GM19452 (cell line): Measurements from ENCODE around the gene PRRT3.
"Not testable (repeated sequence)": the region's sequence is repeated elsewhere in the genome, so short reads cannot be mapped to it uniquely, and the experiment has no call there.

ENCODE experiments used
- ATAC-seq: cut with Tn5 transposase; IDR thresholded peaks from one replicate; pipeline ENCODE4 v1.9.1; 2021; ENCODE audit not compliant: unreplicated experiment

PRRT3 gene

GRCh38 chr3:9899289-9899791 is 52.9 kb downstream of the PRRT3 start:
- no peak for ATAC-seq

- no peak for ATAC-seq
Observed at GRCh38 chr3:9898467-9899241, 53.6 kb downstream of the PRRT3 start.

DNA sequence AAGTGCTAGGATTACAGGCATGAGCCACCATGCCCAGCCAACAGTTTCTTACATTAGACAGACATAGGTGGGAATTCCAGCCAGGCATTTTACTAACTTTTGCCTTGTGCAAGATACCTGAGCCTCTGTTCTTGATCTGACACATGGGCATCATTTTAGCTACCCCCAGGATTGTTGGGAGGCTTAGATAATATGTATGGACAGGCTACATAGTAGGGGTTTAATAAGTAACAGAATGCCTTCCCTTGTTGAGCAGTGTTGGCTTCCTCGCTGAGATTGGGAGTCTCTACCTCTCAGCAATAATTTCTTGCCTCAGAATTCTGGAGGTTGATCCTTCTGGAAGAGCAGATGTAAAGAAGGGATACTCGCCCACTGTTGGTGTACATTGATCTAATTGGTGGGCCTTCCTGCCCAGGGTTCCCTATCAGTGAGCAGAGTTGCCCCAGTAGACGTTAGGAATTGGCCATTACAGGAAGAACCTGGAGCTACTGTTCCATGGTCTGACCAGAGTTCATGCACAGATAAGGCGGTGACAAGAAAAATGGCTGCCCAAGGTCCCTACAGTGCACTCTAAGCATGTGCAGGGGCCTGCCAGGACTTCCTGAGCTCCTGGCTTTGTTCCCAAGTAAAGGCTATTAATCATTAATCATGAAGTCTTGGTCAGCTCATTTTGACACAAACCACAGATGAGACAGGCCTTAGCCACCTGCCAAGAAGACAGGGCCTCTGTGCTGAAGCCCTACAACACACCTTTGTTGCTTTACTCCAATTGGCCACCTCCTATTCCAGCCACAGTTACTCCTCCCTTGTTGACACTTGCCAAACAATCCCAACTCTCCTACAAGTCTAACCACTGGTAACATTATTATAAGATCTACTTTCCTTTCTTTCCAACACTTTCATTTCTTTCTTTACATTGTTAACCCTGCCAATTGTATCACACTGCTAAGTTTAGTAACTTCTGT is 54.5 kb downstream of the PRRT3 start:
- peak; percentile 61 for ATAC-seq

- not testable (repeated sequence) for ATAC-seq
Observed at GRCh38 chr3:9896755-9897407, 55.3 kb downstream of the PRRT3 start.

GRCh38 chr3:9895715-9896114 is 56.5 kb downstream of the PRRT3 start:
- ATAC-seq, result not testable (repeated sequence)
